OCI-LY7 (cell line): ENCODE results near the gene CLSTN2. TPM values are rescaled to one million over a fixed set of nuclear protein-coding genes. Genes with fewer than 3 reads are reported as not detected.

Source experiments
- BruUV-seq: library from RNA; stranded (reverse); fragments of 400-500 nt; replicated peaks from 2 replicates; lab custom pipeline; 2021; lab: Mats Ljungman, UMichigan
- CTCF ChIA-PET: fragments of 300-600 bp; sonication (Branson Sonifier 250); formaldehyde crosslinking; loops from one replicate; lab custom pipeline; 2022; ENCODE audit warnings: antibody characterized with exemption; ENCODE audit not compliant: unreplicated experiment; lab: Charles Lee
- POLR2A ChIA-PET: fragments of 300-600 bp; sonication (Branson Sonifier 250); formaldehyde crosslinking; loops from one replicate; lab custom pipeline; 2022; ENCODE audit warnings: antibody characterized with exemption; lab: Charles Lee
- DNase-seq: peaks from one replicate; pipeline ENCODE4 v3.0.0-alpha.2; 2015; ENCODE audit warnings: low spot score
- H2AFZ ChIP-seq: fragments of 200-600 bp; sonication (generic), shearing (Covaris generic); 2 replicates; pipeline ENCODE4 v1.6.1; 2014; ENCODE audit warnings: mild to moderate bottlenecking, antibody characterized with exemption, low read length, moderate library complexity
- H3K27ac ChIP-seq: fragments of 200-600 bp; sonication (generic); 2 replicates; pipeline ENCODE4 v1.5.1; 2014; ENCODE audit warnings: mixed run types, low read depth, mild to moderate bottlenecking, moderate library complexity, low read length, inconsistent platforms; ENCODE audit not compliant: poor library complexity, severe bottlenecking
- H3K36me3 ChIP-seq: fragments of 200-600 bp; sonication (generic); 2 replicates; pipeline ENCODE4 v1.6.1; 2014; ENCODE audit warnings: mild to moderate bottlenecking, antibody characterized with exemption, low read length, moderate library complexity, mixed read lengths; ENCODE audit not compliant: insufficient read depth
- H3K4me1 ChIP-seq: fragments of 200-600 bp; sonication (generic); 2 replicates; pipeline ENCODE4 v1.5.1; 2014; ENCODE audit warnings: mild to moderate bottlenecking, low read length; ENCODE audit not compliant: insufficient read depth, poor library complexity, severe bottlenecking
- H3K4me2 ChIP-seq: fragments of 200-600 bp; sonication (generic); 2 replicates; pipeline ENCODE4 v1.6.1; 2014; ENCODE audit warnings: mild to moderate bottlenecking, low read length
- H3K4me3 ChIP-seq: fragments of 200-600 bp; sonication (generic); 2 replicates; pipeline ENCODE4 v1.5.1; 2014; ENCODE audit warnings: mild to moderate bottlenecking, low read depth, low read length; ENCODE audit not compliant: poor library complexity, severe bottlenecking
- H3K79me2 ChIP-seq: fragments of 200-600 bp; sonication (generic); 2 replicates; pipeline ENCODE4 v1.6.1; 2016; ENCODE audit warnings: low read depth, mild to moderate bottlenecking, low read length, moderate library complexity, mixed read lengths; ENCODE audit not compliant: insufficient read depth
- H3K9me2 ChIP-seq: fragments of 200-600 bp; sonication (generic); 2 replicates; pipeline ENCODE4 v1.6.1; 2016; ENCODE audit warnings: mild to moderate bottlenecking, low read length, mixed read lengths; ENCODE audit not compliant: insufficient read depth
- H3K9me3 ChIP-seq: fragments of 200-600 bp; sonication (generic); 2 replicates; pipeline ENCODE4 v1.6.1; 2014; ENCODE audit warnings: mild to moderate bottlenecking, mixed run types, low read length, mixed read lengths
- H4K20me1 ChIP-seq: fragments of 200-600 bp; sonication (generic); 2 replicates; pipeline ENCODE4 v1.6.1; 2014; ENCODE audit warnings: mild to moderate bottlenecking, antibody characterized with exemption, low read length, moderate library complexity, mixed read lengths; ENCODE audit not compliant: insufficient read depth
- EZH2phosphoT487 ChIP-seq: fragments of 200-600 bp; sonication (generic); IDR thresholded peaks from 2 replicates; pipeline ENCODE4 v1.6.1; 2018; ENCODE audit warnings: low read depth, borderline replicate concordance, mild to moderate bottlenecking, mixed run types, antibody characterized with exemption, low read length, moderate library complexity, mixed read lengths
- intact Hi-C: fragments of 100-400 bp; cut with micrococcal nuclease; formaldehyde crosslinking; loops from one replicate; pipeline ENCODE4 v1.10.0; 2022; ENCODE audit not compliant: unreplicated experiment
- total RNA-seq, 2 experiments: library from RNA; depleted of rRNA in 1 of 2; stranded (reverse); fragments of >200 nt in 1 of 2; shearing (Covaris generic) in 1 of 2; gene quantifications; 2 replicates each; pipeline ENCODE4 v1.2.3, GENCODE V29; 2014 to 2022
- TF ChIP-seq, protein P1 (sequence below): fragments of 200-600 bp; sonication (generic); conservative IDR thresholded peaks from 2 replicates; pipeline ENCODE4 v1.5.1; 2014; ENCODE audit warnings: mild to moderate bottlenecking, antibody characterized with exemption, low read length, moderate library complexity, mixed read lengths

The CLSTN2 gene
- total RNA-seq, 2 experiments from 2014 or later, result not detected

- no peaks in the 10 kb centered on the region for H3K9me2 ChIP-seq
Observed at GRCh38 chr3:140428380-140428779, 493.4 kb downstream of the CLSTN2 start.

GRCh38 chr3:140429791-140430190 lies 494.8 kb downstream of the CLSTN2 start:
- H2AFZ ChIP-seq, result no peak overlapping the region
- no peak for DNase-seq
- H4K20me1 ChIP-seq, result no peaks in the 10 kb centered on the region
- H3K9me2 ChIP-seq, result no peaks in the 10 kb centered on the region
- CTCF ChIA-PET, result no interaction called here
- no peak overlapping the region for H3K27ac ChIP-seq
- intact Hi-C loops, result no loop called here
- H3K4me1 ChIP-seq, result no peaks in the 10 kb centered on the region
- H3K79me2 ChIP-seq, result no peaks in the 10 kb centered on the region
- POLR2A ChIA-PET, result interaction anchor here (1.0 kb wide), 1 partner anchor 172 kb away, joined by 3 read pairs; no protein-coding TSS in a partner anchor
- no peak overlapping the region for H3K4me2 ChIP-seq
- H3K4me3 ChIP-seq, result no peak overlapping the region
- BruUV-seq, result no TSS peak
- H3K36me3 ChIP-seq, result no peaks in the 10 kb centered on the region
- TF ChIP-seq, protein P1, sequence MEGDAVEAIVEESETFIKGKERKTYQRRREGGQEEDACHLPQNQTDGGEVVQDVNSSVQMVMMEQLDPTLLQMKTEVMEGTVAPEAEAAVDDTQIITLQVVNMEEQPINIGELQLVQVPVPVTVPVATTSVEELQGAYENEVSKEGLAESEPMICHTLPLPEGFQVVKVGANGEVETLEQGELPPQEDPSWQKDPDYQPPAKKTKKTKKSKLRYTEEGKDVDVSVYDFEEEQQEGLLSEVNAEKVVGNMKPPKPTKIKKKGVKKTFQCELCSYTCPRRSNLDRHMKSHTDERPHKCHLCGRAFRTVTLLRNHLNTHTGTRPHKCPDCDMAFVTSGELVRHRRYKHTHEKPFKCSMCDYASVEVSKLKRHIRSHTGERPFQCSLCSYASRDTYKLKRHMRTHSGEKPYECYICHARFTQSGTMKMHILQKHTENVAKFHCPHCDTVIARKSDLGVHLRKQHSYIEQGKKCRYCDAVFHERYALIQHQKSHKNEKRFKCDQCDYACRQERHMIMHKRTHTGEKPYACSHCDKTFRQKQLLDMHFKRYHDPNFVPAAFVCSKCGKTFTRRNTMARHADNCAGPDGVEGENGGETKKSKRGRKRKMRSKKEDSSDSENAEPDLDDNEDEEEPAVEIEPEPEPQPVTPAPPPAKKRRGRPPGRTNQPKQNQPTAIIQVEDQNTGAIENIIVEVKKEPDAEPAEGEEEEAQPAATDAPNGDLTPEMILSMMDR, result no peak
- TF ChIP-seq EZH2phosphoT487, result no peak
- no peaks in the 10 kb centered on the region for H3K9me3 ChIP-seq

More at GRCh38 chr3:140428380-140428779, 493.4 kb downstream of the CLSTN2 start:
- no peak for DNase-seq
- Histone ChIP-seq H3K4me2 (no peak overlapping the region), H4K20me1 (no peaks in the 10 kb centered on the region), H3K4me1 (no peaks in the 10 kb centered on the region), H3K36me3 (no peaks in the 10 kb centered on the region), H3K4me3 (no peak overlapping the region), H3K79me2 (no peaks in the 10 kb centered on the region), H2AFZ (no peak overlapping the region), H3K27ac (no peak overlapping the region), H3K9me3 (no peaks in the 10 kb centered on the region)
- POLR2A ChIA-PET, result no interaction called here
- BruUV-seq, result no TSS peak
- TF ChIP-seq, protein P1, result no peak
- no peak for TF ChIP-seq EZH2phosphoT487
- intact Hi-C loops, result no loop called here
- CTCF ChIA-PET, result no interaction called here

DNA sequence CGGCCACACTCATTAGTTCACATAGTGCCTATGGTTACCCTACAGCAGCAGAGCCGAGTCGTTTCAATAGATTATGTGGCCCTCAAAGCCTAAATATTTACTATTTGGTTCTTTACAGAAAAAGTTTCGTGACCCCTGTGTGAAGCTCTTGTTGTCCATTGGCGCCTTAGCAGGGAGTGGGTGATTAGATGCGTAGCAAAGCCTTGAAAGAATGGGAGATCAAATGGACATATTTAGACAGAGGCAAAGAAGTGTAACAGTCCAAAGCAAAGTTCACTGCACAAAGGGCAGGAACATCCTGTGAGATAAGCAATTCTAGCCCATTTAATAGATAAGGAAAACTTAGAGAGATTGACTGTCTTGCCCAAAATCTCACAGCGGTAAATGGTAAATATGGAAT lies 495.5 kb downstream of the CLSTN2 start:
- BruUV-seq, result no TSS peak
- H3K79me2 ChIP-seq, result no peaks in the 10 kb centered on the region
- H2AFZ ChIP-seq, result no peak overlapping the region
- POLR2A ChIA-PET, result interaction anchor here (0.5 to 1.0 kb wide), 6 partner anchors 20 to 431 kb away, joined by 3 to 7 read pairs (median 3); no protein-coding TSS in a partner anchor
- DNase-seq, result no peak
- H3K4me1 ChIP-seq, result no peaks in the 10 kb centered on the region
- no peak overlapping the region for H3K4me3 ChIP-seq
- H4K20me1 ChIP-seq, result no peaks in the 10 kb centered on the region
- intact Hi-C loops, result no loop called here
- CTCF ChIA-PET, result no interaction called here
- H3K4me2 ChIP-seq, result no peak overlapping the region
- H3K27ac ChIP-seq, result no peak overlapping the region
- no peaks in the 10 kb centered on the region for H3K9me3 ChIP-seq
- no peaks in the 10 kb centered on the region for H3K36me3 ChIP-seq
- no peaks in the 10 kb centered on the region for H3K9me2 ChIP-seq
- TF ChIP-seq, protein P1, result no peak
- no peak for TF ChIP-seq EZH2phosphoT487
